ENCODE measurements around the gene PP2D1.
A peak's percentile ranks its signal among the peaks of the same experiment; 100 is the strongest.
"Not testable (repeated sequence)": the region's sequence is repeated elsewhere in the genome, so short reads cannot be mapped to it uniquely, and the experiment has no call there.

The PP2D1 gene

DNA sequence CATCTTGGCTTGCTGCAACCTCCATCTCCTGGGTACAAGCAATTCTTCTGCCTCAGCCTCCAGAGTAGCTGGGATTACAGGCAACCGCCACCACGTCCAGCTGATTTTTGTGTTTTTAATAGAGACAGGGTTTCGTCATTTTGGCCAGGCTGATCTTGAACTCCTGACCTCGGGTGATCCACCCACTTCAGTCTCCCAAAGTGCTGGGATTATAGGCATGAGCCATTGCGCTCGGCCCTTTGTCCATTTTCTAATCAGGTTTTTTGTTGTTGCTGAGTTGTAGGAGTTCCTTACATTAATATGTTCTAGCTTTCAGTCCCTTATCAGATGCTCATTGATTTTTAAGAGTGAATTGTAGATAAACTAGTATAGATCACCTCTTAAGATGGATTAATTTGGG is 44.9 kb downstream of the PP2D1 start:
- no peak for ATAC-seq

DNA sequence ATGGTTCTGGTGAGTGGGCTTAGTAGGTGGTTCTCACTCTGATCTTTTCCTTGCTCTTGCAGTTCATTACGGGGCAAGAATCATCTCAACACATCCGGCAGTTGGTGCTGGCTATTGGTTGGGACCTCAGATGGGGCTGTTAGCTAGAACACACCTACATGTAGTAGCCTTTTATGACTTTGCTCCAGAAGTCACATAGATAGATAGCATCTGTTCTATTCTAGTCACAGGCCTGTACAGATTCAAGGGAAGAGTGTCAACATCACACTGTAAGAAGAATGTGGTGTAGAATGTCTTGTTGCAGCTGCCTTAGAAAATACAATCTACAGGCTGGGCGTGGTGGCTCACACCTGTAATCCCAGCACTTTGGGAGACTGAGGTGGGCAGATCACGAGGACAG is 50.1 kb downstream of the PP2D1 start:
- ATAC-seq, result no peak

DNA sequence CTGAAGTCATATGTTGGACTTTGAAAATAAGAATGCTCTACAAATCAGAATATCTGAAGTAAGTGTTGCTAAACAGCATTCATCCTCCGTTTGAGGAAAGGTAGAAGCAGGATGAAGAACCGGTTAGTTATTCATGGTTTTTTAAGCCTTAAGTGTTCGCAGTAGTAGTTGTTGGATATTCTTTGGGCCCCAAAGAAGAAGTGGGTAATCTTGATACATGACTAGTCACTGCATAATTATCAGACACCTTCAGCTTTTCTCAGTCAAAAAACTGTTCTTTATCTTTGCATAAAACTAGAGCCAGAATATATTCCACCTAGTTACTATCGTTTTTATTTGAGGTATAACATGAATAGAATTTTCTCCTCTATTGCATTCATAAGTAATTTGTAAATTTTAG is 51.4 kb downstream of the PP2D1 start:
- ATAC-seq, result no peak

DNA sequence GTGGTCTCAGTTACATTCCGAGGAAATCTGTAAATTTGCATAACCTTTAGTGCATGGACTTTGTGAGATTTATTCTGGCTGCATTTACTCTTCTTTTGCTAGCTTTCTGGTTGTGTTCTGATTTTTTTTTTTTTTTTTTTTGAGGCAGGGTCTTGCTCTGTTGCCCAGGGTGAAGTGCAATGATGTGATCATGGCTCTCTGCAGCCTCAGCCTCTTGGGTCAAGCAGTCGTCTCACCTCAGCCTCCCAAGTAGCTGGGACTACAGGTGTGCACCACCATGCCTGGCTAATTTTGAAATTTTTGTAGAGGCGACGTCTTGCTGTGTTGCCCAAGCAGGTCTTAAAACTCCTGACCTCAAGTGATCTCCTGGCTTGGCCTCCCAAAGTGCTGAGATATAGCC is 52.6 kb downstream of the PP2D1 start:
- ATAC-seq, result no peak

DNA sequence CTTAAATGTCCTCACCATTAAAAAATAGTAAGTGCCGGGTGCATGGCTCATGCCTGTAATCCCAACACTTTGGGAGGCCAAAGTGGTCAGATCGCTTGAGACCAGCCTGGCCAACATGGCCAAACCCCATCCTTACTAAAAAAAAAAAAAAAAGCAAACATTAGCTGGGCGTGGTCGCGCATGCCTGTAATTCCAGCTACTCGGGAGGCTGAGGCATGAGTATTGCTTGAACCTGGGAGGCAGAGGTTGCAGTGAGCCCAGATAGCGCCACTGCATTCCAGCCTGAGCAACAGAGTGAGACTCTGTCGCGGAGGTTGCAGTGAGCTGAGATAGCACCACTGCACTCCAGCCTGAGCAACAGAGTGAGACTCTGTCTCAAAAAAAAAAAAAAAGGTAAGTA is 54.7 kb downstream of the PP2D1 start:
- ATAC-seq, result not testable (repeated sequence)

DNA sequence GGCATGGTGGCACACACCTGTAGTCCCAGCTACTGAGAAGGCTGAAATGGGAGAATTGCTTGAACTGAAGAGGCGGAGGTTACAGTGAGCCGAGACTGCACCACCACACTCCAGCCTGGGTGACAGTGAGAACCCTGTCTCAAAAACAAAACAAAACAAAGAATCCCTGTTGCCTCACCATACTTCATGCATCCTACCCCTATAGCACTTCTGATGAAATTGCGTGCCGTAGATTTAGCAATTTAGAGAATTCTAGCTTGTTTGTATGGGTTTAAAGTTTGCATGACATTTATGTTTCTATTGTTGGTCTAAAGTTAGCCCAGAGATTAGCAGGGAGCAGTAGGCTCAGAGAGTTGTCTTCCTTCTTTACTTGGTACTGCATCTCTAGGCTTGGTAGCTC is 57.4 kb downstream of the PP2D1 start:
- ATAC-seq, result no peak

DNA sequence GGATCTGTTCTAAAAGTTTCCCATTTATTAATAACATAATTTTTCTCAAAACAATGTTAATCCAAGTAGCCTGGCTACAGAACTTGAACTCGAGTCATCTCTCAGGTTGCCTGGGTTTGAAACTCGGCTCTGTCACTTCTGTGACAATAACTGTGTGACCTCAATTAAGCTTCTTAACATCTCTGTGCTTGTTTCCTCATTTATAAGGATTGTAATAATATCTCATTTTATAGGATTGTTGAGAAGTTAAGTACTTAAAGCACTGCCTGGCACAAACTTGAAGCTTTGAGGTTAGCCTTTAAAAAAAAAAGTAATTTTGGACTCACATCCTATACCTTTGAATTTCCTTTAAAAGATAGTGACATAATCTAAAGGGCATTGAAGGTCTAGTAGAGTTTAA is 61.7 kb downstream of the PP2D1 start:
- no peak for ATAC-seq

DNA sequence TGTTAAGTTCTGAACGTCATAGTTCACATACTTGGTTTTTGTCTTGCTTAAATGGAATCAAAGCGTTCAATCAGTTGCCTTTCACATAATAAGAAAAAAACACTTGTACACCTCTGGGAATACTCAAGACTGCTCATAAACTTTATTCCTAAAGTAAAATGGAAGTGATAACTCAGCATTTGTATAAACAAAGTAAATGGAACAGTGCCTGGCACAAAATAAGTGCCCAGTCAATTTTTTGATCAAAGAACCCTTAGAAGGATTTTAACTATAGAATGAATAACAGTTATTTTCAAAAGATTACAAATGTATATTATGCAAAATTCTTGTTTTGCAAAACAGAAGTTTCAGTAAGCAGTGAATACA is 63.9 kb downstream of the PP2D1 start:
- ATAC-seq, result no peak

DNA sequence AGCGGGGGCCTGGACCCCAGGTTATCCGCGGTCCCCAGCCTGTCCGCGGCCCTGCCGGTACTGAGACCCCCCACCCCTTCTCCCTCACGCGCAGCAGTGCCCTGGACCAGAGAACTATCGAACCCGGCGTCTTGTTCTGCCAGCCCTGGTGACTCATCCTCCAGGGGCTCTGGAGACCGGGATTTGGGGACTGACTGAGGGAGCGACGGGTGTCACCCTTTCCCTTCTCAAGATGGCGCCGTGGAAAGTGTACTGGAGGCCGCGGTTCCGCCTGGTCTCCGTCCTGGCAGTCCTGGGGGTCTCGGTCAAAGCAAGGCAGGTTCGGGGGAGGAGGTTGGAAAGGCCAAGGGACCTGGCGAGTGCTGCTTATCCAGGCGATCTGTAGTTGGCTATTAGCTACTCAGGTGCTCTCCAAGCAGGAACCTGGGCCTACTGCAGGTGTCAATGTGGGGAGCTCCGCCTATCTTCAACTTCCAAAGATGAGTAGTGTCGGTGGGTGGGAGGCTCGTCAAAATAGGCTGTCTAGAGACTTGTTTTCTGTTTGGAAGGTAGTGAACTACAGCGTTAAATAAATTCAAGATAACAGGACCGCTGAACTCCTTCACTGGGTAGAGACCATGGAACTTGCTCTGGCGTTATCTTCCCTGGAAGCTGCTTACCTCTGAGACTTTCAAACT is 64.4 kb downstream of the PP2D1 start:
- ATAC-seq, result peak; percentile 12 to 27

DNA sequence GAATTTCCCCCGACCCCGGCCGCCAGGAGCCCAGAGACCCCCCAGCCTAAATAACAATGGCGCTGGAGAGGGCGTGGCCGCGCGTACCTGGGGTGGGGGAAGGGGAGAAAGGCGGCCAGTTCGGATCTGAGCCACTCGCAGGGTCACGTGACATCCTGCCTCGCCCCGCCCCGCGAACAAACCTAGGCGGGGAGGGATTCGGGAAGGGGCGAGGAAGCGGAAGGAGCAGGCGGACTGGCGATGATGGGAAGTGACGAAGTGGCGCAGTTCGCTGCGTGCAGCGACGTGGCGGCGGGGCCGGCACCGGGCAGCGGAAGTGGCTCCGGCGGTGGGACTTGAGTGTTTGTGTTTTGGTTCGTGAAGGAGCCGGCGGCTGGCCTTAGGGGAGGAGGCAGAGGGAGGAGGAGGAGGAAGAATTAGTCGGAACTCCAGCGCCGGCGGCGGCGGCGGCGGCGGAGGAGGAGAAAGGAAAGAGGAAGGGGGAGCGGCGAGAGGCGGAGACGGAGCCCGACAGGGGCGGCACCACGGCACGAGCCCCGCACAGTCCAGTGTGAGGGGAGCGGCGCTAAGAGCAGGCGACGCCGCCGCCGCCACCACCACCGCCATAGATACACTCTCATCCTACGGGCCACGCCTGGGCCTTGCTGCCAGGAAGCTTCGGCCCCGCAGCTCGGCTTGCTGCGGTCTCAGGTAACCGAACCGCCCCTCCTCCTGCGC is 65.1 kb downstream of the PP2D1 start, which contains the start of gene RAB5A:
TSS of gene RAB5A (plus strand) at position 266 of the 717 bp plus-strand sequence. CDS start 3,802 bp downstream, outside the sequence.
- ATAC-seq, result peak; percentile 92 to 93

DNA sequence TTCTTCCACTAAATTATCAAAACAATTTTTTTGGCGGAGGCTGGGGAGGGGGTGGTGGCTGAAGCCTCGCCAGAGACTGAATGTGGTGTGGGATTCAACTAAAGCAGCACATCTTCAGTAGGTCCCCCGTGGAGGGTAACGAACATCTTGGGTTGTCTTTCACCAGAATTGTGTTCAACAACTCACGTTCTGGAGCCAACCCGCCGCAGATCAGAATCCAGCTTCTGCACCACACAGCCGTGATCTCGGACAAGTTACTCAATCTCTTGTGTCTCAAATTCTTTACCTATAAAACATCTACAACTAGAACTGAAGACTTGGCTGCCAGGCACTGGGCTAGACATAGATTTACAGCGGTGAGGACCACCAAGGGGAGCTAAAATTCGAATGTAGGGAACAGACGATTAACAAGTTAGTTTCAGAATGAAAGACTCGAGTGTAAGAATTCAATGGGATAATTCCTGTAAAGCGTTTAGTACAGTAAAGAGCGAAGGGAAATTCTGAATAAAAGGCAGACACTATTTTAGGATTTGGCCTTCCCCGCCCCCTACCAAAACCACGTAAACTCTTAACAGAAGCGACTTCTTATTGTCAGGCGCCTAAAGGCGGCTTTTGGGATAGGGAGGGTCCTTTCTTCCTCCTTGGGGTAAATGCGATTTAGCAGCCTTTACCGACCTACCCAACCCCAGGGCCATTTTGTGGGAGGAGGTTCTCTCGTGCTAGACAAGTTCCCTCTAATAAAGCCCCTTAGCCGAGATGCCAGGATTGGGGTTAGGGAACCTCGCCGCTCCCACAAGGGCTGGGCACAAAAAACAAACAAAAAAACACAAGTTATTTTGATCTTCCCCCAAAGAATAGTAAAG is 65.9 kb downstream of the PP2D1 start:
- ATAC-seq, result peak; percentile 0 to 1

DNA sequence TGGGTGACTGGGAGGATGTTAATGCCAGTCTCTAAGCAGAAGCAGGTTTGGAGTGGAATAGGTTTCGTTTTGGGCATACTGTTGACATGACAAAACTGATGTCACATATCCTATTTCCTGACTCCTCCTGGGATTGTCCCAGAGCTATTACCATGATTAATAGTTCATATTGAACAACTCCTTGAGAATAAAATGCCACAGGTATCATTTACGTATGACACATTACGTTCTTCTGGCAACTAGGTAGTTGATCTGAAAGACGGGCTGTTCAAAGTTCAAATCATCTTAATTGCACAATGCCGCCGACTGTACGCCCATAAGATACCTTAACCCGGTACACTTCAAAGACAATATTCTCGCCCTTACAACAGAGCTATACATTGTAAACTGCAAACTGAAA is 66.5 kb downstream of the PP2D1 start:
- no peak for ATAC-seq

DNA sequence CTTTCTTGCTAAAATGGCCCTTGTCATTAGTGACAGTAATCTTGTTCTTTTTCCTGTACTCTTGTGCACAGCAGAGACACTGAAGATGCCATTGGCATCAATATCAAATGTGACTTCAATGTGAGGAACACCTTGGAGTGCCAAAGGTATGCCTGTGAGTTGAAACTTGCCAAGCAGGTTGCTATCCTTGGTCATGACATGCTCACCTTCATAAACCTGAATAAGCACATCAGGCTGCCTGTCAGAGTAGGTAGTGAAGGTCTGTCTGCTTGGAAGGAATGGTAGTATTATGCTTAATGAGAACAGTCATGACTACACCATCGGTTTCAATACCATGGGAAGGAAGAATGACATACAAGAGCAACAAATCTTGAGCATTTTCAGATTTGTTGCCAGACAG is 71.4 kb downstream of the PP2D1 start:
- no peak for ATAC-seq

DNA sequence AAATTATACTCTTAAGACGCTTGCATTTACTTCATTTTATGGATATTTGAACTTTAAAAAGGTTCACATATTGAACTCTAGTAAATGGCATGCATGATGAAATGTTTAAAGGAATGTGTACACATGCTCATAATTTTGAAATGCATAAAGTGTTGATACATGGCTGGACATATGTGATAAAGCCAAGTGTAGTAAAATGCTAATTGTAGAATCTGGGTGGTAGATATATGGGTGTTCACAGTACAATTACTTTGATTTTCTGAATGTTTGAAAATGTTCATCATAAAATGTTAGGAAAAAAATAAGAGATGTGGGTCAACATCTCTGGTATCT is 73.8 kb downstream of the PP2D1 start:
- ATAC-seq, result no peak

DNA sequence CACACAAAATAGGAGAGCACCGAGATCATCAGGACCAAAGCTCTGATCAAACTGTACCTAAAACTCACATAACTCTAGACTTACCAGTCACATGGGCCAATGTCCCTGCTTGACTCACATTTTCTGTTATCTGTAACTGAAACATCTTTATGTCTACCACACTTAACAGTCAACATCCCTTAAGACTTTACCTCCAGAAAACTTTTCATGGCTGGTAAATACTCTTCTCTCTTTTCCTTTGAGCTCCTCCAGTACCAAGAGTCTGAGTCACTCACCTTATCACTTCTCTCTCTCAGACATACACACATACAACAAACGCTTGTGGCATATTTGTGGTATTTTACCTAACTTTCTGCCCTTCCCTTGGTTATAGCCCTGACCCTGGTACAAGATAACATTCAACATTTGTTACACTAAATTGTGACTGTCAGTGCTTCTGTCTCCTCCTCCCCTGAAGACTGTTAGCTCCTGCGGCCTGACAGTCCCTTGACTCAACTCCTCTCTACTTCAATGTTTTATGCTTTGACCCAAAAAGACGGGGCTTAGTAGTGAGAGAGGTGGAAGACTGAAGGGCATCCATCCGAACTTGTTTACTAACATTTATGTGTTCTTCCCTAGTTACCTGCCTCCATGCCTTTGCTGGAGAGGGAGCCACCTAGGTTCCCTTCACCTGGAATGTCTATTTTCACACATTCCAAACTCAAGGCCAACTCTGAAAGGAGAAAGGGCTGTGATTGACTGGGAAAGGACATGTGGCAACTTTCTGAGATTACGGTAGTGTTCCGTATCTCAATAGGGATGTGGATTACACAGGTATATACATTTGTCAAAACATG is 74.4 kb downstream of the PP2D1 start:
- peak; percentile 80 to 81 for ATAC-seq

All from activated CD4-positive, CD25-positive, alpha-beta regulatory T cell treated with anti-CD3 and anti-CD28 coated beads, Interleukin-2, amount 50 U/mL, for 24 hours (primary cell).